NCI-H1436 (cell line): Measurements from ENCODE around the gene NHP2.
A peak's percentile ranks its signal among the peaks of the same experiment; 100 is the strongest.

Experiments
- DNase-seq: peaks from one replicate; lab custom pipeline; 2025; lab: John Stamatoyannopoulos, UW

The NHP2 gene

GRCh38 chr5:178174456-178174855 is 20.8 kb upstream of the NHP2 start:
- no peak for DNase-seq

DNA sequence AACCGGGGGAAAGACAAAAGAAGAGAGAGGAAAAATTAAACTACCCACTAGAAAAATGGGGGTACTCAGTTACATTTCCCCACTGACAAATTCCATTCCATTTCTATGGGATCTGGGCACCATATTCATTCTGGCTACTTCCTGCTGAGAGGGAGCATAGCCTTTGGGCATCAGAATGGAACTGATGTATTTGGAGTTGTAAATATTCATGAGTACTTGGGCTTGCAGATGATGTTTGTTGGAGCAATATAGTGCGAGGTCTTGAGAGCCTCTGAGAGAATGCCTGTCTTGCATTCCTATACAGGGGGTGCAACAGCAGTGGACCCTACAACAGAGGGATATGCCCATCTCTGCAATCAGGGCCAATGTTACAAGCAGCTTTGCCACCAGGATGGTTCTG is 16.8 kb upstream of the NHP2 start:
- no peak for DNase-seq

GRCh38 chr5:178165581-178165980 is 11.9 kb upstream of the NHP2 start:
- no peak for DNase-seq

DNA sequence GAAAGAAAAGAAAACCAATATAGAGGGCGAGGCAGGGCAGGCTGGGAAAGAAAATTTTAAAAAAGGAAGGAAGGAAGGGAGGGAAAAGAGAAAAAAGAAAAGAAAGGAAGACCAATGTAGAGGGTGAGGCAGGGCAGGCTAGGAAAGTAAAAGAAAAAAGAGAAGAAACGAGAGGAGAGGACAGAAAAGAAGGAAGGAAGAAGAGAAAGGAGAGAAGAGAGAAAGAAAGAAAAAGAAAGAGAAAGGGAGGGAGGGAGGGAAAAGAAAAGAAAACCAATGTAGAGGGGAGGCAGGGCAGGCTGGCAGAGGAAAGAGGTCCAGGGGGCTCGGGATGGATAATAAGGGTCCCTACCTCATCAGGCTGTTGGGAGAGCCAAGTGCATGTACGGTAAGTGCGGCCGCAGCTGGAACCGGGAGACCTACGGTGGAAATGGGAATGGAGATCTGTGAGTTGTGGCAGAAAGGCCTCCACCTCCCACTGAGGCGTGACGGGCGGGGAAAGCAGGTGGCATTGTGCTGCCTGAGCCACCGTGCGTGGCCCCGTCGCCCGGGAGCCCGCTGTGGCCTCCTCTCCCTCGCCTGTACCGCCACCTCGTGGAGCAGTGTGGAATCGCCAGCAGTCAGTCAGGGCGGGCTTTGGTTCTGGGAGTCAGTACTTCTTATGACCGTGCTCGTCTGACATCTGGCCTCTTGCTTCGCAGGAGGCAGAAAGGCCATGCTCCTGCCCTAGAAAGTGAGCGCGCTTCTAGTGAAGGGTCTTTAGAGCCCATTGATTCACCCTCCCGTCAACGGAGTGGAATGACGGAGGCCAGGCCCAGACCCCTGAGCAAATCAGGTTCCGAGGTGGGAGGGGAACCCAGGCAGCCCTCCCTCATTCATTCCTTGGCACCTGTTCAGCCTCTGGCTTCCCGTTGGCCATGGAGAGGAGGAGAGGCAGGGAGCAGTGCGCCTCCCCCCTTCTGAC is 10.4 kb upstream of the NHP2 start:
- peak; percentile 71 for DNase-seq

GRCh38 chr5:178162481-178162880 is 8.8 kb upstream of the NHP2 start:
- DNase-seq = no peak

GRCh38 chr5:178160176-178160575 is 6.5 kb upstream of the NHP2 start:
- DNase-seq = no peak

DNA sequence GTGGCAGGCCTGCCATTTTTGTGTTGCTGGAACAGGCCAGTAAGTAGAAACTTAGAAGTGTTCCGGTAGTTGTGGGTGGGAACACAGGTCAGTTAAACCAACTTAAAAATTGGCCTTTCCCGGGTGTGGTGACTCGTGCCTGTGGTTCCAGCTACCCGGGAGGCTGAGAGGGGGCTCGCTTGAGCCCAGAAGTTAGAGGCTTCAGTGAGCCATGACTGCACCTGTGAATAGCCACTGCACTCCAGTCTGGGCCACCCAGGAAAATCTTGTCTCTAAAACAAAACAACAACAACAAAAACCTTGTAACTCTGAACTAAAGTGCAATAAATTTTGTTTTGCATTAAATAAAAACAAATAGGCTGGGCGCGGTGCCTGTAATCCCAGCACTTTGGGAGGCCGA is 1.4 kb upstream of the NHP2 start:
- no peak for DNase-seq

- no peak for DNase-seq
These were observed 917 bp downstream of the NHP2 start for GRCh38 chr5:178152491-178153444.

DNA sequence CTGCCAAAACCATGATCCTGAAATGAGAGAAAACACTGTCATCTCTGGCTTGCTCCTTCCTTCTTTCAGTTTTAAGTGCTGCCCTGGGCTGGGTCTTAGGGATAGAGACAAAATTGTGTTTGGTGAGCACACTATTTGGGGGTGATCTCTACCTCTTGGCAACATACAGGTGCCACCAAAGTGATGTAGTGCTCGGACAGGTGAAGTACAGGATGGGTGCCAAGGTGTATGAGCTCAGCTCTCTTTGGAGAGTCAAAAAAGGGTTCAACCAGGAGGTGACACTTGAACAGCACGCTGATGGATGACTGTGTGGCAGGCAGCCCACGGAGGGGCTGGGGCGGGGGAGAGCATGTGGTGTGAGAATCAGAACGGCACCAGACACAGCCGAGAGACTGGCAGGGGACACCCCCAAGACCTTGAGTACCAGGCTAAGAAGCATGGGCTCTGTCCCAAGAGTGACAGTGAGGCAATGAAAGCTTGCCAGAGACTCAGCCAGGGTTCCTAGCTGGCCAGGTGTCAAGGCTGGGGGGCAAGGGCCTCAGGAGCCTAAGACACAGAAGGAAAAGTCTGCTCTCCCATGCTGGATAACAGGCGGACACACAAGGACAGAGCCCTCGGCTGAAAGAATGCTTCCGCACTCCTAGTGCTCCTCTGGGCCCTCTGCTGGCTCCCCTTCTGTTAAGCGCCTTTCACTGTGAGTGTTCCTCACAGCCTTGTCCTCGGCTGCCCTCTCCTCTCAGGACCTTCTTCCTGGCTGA is 2.5 kb downstream of the NHP2 start:
- no peak for DNase-seq

- DNase-seq = no peak
These were observed 4.3 kb downstream of the NHP2 start for GRCh38 chr5:178149199-178149932.

- no peak for DNase-seq
These were observed 6.3 kb downstream of the NHP2 start for GRCh38 chr5:178147406-178147805.

GRCh38 chr5:178145965-178146820 is 7.5 kb downstream of the NHP2 start:
- no peak for DNase-seq

- DNase-seq = no peak
These were observed 9.8 kb downstream of the NHP2 start for GRCh38 chr5:178143901-178144300.

DNA sequence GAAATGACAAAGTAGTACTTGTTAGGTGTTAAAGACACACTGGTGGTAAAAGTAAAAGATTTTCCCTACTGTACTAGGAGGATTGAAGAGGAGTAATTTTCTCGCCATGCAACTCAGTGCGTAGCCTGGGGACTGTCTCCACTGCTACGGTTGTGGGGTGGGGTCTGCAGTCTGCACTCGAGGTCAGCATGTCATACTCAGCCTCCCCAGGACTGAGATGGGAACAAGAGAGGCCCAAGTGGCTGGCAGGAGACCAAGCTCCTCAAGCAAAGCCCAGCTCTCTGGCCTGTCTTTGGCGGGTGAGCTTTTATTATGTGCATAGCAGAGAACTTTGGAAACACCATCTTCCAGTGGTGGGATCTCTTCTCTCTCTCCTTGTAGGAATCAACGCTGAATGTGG is 10.4 kb downstream of the NHP2 start:
- DNase-seq = no peak

DNA sequence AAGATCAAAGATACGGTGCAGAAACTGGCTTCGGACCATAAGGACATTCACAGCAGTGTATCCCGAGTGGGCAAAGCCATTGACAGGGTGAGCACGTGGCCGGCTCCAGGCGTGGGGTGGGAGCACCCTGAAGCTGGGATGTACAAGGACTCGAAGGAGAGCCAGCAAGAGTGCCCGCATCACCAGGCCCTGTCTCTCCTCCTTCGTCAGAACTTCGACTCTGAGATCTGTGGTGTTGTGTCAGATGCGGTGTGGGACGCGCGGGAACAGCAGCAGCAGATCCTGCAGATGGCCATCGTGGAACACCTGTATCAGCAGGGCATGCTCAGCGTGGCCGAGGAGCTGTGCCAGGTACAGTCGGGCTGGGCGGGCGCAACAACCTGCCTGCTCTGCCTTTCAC is 11.0 kb downstream of the NHP2 start:
- no peak for DNase-seq

- no peak for DNase-seq
These were observed 12.1 kb downstream of the NHP2 start for GRCh38 chr5:178141550-178141949.

GRCh38 chr5:178137991-178138390 is 15.7 kb downstream of the NHP2 start:
- DNase-seq = no peak

- no peak for DNase-seq
These were observed 16.7 kb downstream of the NHP2 start for GRCh38 chr5:178136990-178137389.

DNA sequence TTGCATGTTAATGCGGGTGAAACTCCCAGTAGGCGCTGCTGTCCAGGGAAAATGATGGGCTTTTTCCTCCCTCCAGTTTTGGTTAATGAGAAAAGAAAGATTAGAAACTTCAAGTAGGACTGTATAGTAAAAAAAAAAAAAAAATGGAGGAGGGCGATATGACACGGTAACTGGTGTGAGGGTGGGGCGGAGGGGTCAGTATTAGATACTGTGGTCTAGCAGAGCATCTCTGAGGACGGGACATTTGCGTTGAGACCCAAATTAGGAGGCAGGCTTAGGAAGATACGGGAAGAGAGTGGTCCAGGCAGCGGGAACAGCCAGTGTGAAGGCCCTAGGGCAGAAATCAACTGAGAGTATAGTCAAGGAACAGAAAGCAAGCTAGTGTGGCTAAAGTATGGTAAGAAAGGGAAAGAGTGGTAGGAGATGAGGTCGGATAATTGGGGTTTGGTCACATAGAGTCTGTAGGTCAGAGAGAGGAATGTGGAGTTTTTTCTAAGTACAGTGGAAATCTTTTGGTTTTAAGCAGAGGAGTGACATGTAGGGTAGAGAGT is 22.2 kb downstream of the NHP2 start:
- DNase-seq = no peak
